ENCODE data around the gene PTH2.
A peak's percentile ranks its signal among the peaks of the same experiment; 100 is the strongest.

PTH2 gene

DNA sequence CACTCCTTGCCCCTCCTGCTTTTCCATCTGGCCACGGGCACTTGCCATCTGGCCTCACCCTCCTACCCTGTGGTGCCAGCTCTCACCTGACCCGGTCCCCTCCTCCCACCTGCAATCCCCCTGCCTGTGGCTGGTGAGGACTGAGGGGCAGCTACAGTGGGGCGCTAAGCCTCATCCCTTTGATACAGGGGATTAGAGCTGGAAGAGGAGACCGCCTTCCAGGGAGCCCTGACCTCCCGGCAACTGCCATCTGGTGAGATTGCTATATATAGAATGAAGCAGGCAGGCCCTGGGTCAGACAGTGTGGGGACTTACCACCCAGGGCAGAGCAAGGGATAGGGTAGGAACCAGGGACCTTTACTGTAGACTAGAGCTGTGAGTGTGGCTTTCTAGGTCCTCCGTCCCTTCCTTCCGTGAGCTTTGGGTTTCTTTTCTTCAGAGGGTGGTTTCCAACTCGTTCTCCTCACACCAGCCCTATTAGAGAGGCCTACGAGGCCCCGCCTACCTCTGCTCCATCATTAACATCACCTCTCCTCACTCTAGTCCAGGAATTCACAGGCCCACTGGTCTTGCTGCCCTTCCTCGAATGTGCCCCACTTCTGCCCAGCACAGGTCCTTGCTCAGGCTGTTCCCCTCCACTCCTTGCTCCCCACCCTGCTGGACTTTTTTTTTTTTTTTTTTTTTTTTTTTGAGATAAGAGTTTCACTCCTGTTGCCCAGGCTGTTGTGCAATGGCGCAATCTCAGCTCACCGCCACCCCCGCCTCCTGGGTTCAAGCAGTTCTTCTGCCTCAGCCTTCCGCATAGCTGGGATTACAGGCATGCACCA lies 27.4 kb downstream of the PTH2 start:
- Histone ChIP-seq H3K27me3 (peaks cover 32% of the 10 kb centered on the region), H3K27ac (no peak overlapping the region), H3K4me1 (ENCODE audit: control insufficient read depth in 1 of 2, insufficient read depth in 1 of 2, low read depth in 1 of 2, low read length in 1 of 2) (no peaks in the 10 kb centered on the region), H3K9me3 (no peaks in the 10 kb centered on the region), H3K4me3 (ENCODE audit: low read depth in 1 of 2, low read length in 1 of 2) (no peak overlapping the region), H3K36me3 (no peaks in the 10 kb centered on the region)
- TF ChIP-seq, protein P1, sequence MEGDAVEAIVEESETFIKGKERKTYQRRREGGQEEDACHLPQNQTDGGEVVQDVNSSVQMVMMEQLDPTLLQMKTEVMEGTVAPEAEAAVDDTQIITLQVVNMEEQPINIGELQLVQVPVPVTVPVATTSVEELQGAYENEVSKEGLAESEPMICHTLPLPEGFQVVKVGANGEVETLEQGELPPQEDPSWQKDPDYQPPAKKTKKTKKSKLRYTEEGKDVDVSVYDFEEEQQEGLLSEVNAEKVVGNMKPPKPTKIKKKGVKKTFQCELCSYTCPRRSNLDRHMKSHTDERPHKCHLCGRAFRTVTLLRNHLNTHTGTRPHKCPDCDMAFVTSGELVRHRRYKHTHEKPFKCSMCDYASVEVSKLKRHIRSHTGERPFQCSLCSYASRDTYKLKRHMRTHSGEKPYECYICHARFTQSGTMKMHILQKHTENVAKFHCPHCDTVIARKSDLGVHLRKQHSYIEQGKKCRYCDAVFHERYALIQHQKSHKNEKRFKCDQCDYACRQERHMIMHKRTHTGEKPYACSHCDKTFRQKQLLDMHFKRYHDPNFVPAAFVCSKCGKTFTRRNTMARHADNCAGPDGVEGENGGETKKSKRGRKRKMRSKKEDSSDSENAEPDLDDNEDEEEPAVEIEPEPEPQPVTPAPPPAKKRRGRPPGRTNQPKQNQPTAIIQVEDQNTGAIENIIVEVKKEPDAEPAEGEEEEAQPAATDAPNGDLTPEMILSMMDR (IDR thresholded peaks at IDR 0.05): no peak

DNA sequence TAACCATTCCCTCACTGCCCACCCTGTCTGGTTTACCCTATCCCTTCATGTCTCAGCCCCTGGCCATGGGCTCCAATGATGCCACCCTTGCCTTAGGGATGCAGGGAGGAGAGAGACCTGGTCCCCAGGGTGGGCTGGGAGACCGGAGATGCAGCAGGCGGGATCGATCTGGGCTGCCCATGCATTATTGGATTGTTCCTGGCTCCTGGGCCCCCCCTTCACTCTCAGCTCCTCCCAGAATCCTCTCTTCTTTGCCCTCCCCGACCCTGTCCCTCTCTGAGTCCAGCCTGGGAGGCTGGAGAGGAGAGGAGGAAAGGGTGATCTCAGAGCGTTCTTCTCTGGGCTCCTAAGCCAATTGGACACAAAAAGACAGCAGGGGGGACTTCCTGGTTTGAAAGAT lies 29.4 kb downstream of the PTH2 start:
- Histone ChIP-seq H3K36me3 (no peaks in the 10 kb centered on the region), H3K4me3 (ENCODE audit: low read depth in 1 of 2, low read length in 1 of 2) (no peak overlapping the region), H3K27me3 (peaks cover 40% of the 10 kb centered on the region), H3K4me1 (ENCODE audit: control insufficient read depth in 1 of 2, insufficient read depth in 1 of 2, low read depth in 1 of 2, low read length in 1 of 2) (no peaks in the 10 kb centered on the region), H3K9me3 (no peaks in the 10 kb centered on the region), H3K27ac (no peak overlapping the region)
- TF ChIP-seq, protein P1 (IDR thresholded peaks at IDR 0.05): no peak

DNA sequence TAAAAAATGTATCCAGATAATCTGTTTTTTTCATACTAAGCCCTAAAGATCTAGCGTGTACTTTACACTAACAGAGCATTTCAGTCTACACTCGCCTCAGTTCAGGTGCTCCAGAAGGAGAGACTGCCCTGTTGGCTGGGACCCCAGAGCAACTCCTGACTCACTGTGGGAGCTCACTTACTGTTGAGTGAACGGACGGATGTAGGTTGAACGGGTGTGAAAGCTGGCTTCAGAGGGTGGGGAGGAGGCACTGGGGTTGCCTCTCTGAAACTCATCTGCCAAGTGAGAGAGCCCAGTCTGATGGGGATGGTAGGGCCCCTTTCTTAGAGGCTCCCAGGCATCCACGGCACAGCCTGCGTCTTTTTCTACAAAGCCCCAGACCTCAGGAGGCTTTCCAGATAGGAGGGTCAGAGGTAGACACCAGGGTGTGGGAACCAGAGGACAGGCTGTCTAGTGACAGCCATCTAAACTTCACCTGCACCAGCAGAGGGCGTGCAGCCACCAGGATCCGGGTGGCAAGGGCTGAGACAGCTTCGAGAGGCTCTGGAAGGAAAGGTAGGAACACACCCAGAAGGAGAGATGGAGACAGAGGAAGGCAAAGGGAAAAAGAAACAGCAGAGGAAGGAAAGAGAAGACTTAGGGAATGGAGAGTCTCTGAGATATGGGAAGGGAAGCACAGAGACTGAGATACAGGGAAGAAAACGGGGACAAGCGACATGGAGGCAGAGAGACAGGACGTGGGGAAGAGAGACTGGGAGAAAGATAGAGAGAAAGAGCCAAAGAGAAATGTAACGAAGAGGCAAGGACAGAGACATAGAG lies 31.5 kb downstream of the PTH2 start:
- Histone ChIP-seq H3K27me3 (peaks cover 43% of the 10 kb centered on the region), H3K4me3 (ENCODE audit: low read depth in 1 of 2, low read length in 1 of 2) (no peak overlapping the region), H3K36me3 (no peaks in the 10 kb centered on the region), H3K4me1 (ENCODE audit: control insufficient read depth in 1 of 2, insufficient read depth in 1 of 2, low read depth in 1 of 2, low read length in 1 of 2) (no peaks in the 10 kb centered on the region), H3K9me3 (no peaks in the 10 kb centered on the region), H3K27ac (no peak overlapping the region)
- TF ChIP-seq, protein P1 (IDR thresholded peaks at IDR 0.05): peak; percentile 53

GRCh38 chr19:49390929-49391359 lies 32.3 kb downstream of the PTH2 start:
- Histone ChIP-seq H3K9me3 (no peaks in the 10 kb centered on the region), H3K27me3 (peaks cover 43% of the 10 kb centered on the region), H3K36me3 (no peaks in the 10 kb centered on the region), H3K4me1 (ENCODE audit: control insufficient read depth in 1 of 2, insufficient read depth in 1 of 2, low read depth in 1 of 2, low read length in 1 of 2) (no peaks in the 10 kb centered on the region), H3K27ac (no peak overlapping the region), H3K4me3 (ENCODE audit: low read depth in 1 of 2, low read length in 1 of 2) (no peak overlapping the region)
- TF ChIP-seq, protein P1 (IDR thresholded peaks at IDR 0.05): no peak

DNA sequence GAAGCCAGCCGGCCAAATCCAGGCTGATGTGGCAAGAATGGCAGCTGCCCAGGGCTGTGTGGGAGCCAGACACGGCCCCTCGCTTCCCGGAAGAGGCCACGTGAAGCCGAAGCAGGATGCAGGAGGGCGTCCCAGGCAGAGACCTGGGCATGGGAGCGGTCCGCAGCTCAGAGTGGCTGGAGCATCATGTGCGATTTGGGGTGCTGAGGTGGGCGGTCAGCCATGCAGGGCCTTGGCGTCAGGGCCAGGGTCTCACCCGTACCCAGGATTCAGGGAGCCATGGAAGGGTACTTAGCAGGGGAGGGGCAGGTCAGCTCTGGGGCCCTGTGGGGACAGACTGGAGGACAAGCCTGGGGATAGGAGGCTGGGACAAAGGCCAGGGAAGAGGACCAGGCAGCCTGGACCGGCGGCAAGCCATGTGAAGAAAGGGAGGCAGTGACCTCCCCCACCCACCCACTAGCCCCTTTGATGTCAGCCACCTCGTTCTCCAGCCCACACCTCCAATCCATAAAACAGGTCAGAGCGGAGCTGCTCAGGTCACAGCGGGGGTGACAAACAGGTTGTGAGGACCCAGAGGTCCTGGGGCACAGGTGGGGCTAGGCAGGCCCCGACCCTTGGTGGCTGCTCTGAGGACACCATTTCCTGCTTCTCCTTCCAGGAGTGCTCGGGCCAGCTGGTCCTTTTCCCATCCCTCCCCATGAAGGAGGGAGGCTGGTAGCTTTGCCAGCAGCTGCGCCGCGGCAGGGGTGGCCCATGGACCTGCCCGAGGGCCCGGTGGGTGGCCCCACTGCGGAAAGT lies 32.9 kb downstream of the PTH2 start:
- TF ChIP-seq, protein P1 (IDR thresholded peaks at IDR 0.05): no peak
- H3K36me3 ChIP-seq: no peaks in the 10 kb centered on the region
- H3K27me3 ChIP-seq: peaks cover 43% of the 10 kb centered on the region
- H3K4me3 ChIP-seq (ENCODE audit: low read depth in 1 of 2, low read length in 1 of 2): no peak overlapping the region
- no peaks in the 10 kb centered on the region for H3K9me3 ChIP-seq
- H3K4me1 ChIP-seq (ENCODE audit: control insufficient read depth in 1 of 2, insufficient read depth in 1 of 2, low read depth in 1 of 2, low read length in 1 of 2): no peaks in the 10 kb centered on the region
- H3K27ac ChIP-seq: no peak overlapping the region

Measured in neutrophil (primary cell).